ENCODE results near the gene SCAPER.
"Not testable (repeated sequence)": the region's sequence is repeated elsewhere in the genome, so short reads cannot be mapped to it uniquely, and the experiment has no call there.

The SCAPER gene

DNA sequence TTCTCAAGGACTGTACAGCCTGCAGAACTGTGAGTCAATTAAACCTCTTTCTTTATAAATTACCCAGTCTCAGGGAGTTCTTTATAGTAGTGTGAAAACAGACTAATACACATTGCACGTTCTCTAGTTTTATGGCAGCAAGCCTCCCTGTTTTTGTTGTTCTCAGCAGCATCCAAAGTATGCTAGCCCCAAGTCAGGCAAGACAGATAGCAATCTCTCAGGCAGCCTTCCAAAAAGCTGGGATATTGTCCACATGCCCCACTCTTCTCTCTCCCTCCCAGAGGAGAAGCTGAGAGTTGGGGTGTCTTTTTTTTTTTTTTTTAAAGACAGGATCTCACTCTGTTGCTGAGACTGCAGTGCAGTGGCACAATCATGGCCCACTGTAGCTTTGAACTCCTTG is 438.0 kb downstream of the SCAPER start:
- DNase-seq: no peak

GRCh38 chr15:76465728-76466127 is 439.4 kb downstream of the SCAPER start:
- no peak for DNase-seq

DNA sequence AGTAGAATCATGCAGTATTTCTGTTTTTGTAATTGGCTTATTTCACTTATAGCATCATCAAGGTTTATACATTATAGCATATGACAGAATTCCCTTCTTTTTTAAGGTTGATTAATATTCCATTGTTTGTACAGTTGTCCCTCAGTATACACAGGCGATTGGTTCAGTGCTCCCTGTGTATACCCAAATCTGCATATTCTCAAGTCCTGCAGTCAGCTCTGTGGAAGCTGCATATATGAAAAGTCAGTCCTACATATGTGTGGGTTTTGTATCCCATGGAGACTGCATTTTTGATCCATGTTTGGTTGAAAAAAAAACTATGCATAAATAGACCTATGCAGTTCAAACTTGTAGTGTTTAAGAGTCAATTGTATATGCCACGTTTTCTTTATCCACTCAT is 440.9 kb downstream of the SCAPER start:
- no peak for DNase-seq

DNA sequence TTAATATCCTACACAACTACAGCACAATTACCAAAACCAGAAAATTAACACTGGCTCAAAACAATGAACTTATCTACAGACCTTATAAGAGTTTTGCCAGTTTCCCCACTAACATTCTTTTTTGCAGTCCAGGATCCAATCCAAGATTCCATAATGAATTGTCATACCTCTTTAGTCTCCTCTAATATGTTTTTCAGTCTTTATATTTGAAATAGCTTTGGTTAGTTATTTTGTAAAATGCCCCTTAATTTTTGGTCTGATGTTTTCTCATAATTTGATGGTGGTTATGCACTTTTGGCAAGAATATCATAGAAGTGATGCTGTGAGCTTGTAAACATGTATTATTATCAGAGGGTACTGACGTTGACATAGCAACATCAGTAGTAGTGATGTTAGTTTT is 444.3 kb downstream of the SCAPER start:
- no peak for DNase-seq

DNA sequence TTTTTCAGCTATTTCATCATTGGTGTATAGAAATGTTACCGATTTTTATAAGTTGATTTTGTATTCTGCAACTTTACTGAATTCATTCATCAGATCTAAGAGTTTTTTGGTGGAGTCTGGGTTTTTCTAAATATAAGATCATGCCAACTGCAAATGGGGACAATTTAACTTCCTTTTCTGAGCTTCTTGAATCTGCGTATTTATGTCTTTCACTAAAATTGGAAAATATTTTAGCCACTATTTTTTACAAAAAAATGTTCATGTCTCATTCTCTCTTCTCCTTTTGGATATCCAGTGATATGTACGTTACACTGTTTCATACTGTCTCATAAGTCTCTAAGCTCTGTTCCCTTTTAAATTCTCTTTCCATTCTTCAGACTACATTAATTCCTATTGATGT is 444.8 kb downstream of the SCAPER start:
- no peak for DNase-seq

GRCh38 chr15:76451540-76451939 is 453.6 kb downstream of the SCAPER start:
- no peak for DNase-seq

DNA sequence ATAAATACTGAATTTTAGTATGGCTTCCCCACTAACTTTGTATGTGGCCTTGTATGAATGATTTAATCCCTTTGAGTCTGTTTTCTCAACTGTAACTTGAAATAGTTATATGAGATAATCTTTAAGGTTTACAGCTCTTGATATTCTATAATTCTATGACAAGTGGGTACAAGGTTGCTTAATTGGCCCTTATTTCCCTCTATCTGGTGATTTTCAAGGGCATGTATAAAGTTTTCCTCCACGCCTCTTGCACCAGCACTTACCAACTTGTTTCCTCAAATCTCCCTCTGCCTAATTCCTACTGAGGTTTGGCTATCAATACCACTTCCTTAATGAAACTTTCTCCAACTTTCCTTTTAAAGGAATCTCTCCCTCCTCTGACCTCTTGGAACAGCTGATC is 455.7 kb downstream of the SCAPER start:
- DNase-seq: no peak

DNA sequence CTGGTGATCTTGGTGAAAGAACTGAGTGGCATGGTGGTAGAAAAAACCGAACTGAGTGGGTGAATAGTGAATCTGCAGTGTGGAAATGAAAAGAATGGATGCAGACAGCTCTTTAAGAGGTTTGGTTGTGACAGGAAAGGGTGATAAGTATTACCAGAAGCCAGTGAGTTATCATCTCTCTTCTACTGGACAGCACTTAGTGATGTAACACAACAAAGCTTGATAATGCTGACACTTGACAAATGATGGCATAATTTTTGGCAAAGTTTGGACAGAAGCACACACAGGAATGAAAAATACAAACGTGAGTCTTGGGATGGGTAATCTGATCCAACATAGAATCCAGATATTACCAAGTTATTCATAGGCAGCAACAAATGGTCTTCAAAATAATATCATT is 456.4 kb downstream of the SCAPER start:
- DNase-seq: no peak

- DNase-seq: no peak
Observed at GRCh38 chr15:76447728-76448441, 457.3 kb downstream of the SCAPER start.

DNA sequence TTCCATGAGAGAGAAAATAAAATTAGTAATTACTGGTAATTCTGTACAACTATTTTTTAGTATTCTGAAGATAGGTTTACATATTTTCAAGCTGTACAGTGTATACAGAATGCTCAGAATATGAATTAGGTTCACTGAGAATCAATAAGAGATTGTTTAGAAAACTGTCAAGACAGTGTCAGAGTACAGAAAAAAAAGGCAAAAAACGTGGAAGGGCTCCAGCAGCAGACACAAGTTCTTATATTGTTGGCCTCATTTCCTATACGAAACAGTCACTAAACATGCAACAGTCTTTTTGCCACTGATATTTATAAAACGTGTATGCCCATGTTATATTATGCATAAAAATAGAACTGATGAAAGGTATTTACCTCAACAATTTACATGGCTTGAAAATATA is 464.7 kb downstream of the SCAPER start:
- no peak for DNase-seq

- DNase-seq: no peak
Observed at GRCh38 chr15:76439542-76439941, 465.6 kb downstream of the SCAPER start.

- DNase-seq: no peak
Observed at GRCh38 chr15:76433798-76434400, 471.2 kb downstream of the SCAPER start.

DNA sequence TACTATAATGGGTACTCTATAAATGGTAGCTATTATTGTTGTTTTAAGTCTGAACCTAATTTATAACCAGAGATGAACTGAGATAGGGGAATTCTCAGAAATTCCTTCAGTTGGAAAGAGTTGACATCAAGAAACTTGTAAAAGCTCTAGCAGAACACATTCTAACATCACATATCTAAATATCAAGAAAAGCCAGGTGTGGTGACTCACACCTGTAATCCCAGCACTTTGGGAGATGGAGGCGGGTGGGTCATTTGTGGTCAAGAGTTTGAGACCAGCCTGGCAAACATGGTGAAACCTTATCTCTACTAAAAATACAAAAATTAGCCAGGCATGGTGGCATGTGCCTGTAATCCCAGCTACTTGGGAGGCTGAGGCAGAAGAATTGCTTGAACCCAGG is 472.1 kb downstream of the SCAPER start:
- DNase-seq: not testable (repeated sequence)

DNA sequence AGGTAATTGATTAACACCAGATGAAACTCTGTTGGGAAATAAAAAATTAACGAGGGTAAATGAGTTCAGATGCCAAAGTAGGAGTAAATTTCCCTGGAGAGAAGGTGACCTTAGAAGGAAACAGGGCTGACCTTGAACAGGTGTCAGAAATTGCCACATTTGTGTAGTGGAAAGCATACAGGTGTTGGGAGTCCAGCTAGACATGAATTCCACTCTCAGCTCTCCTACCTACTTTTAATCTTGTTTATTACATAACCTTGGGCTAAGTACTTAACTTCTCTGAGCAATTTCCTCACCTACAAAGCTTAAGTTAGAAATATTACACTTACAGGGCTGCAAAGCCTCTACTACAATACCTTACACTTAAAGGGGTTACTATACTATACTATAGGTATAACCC is 472.5 kb downstream of the SCAPER start:
- DNase-seq: no peak

DNA sequence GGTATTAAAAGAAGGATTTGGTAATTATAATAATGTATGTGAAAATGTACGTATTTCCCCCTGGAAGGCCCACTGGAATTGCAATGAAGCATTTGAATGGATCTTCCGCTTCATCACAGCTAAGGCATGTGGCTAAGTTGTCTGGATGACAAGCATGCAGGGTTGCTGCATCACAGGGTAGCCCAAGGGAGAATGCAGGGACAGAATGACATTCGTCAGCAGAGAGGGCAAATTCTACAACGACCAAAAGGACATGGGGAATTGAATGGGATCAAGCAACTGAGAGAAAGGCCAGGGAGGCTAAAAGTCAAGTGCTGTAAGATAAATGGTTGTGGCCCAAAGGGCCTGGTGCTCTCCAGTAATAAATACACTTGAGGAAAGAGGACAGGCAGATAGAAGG is 473.2 kb downstream of the SCAPER start:
- DNase-seq: no peak

GRCh38 chr15:76430711-76431110 is 474.4 kb downstream of the SCAPER start:
- not testable (repeated sequence) for DNase-seq

GRCh38 chr15:76429661-76430060 is 475.5 kb downstream of the SCAPER start:
- no peak for DNase-seq

GRCh38 chr15:76426941-76427340 is 478.2 kb downstream of the SCAPER start:
- DNase-seq: no peak

DNA sequence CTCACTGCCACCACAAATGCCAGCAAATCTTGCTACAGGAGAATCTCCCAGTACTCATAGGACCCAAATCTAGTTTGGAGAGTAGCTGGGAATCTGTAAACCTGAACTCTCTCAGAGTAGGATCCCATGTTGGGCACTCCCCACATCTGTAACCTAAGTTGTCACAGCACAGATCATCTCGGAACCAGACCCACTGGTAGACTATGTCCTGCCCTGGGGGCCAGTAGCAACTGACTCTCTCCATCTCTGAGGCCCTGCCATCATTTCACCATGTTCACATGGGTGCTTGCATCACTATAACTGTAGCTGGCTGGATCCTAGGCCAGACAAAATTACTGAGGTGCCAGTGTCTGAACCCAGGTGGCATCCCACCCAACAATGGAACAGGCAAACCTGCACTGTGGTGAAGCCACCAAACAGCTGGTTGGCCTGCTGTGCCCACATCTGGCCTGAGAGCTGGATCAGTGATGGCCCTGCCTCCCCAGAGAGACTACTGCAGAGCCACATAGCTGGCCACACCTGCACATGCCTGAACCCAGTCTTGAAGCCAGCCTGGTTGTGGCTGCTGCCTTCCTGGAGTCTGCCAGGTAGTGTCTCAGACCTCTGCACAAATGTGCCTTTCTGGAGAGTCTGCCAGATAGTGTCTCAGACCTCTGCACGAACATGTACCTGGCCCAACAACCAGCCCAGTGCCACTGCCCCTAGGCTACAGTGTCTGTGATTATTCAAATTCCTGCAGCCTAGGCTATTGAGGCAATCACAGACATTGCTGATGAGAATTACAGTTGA is 486.6 kb downstream of the SCAPER start:
- DNase-seq: no peak

GRCh38 chr15:76401285-76401684 is 503.9 kb downstream of the SCAPER start:
- no peak for DNase-seq

DNA sequence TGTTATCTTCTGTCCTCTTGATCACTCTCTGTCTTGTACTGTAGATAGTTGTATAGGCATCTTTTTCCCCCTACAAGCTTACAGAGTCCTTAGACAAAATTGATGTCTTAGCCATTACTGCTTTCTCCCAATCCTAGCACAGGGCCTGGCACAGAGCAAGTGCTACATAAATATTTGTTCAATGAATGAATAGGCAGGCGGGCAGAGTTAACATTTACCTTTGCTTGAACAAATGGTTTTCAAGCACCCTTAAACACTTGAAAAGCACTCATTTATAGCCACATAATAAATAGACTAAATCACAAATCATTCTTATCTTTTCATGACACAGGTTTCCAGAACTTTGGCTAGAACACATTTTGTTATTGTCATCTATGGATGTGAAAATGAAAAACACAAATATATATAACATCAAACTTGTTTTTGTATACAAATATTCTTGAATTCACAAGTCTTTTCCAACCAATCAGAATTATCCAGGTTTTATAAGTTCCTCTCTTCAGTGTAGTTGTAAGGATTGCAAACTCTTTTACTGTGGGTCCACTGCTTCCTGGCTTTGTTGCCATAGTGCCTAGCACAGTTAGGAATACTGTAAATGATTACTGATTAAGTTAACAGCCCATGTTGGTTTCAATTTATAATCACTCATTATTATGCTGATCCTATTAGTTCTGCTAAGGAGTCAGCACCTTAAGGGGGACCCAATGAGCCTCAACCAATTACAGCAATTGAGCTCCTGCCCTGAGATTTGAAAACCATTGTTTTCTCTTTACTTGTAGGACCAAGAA is 506.6 kb downstream of the SCAPER start:
- DNase-seq: no peak

DNA sequence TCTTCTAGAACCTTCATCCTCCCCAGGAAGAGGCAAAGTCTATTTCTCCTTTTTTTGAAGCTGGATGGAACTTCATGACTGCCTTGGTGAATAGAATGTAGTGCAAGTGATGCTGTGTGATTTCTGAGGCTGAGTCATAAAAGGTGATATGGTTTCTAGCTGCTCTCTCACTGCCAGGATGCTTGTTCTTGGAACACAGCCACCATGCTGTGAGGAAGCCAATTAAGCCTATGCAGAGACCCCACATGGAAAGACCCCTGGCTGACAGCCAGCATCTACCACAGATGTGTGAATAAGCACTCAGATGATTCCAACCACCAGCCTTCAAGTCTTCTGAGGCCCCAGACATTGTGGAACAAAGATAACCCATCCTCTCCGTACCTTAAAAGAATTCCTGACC is 511.5 kb downstream of the SCAPER start:
- DNase-seq: no peak

DNA sequence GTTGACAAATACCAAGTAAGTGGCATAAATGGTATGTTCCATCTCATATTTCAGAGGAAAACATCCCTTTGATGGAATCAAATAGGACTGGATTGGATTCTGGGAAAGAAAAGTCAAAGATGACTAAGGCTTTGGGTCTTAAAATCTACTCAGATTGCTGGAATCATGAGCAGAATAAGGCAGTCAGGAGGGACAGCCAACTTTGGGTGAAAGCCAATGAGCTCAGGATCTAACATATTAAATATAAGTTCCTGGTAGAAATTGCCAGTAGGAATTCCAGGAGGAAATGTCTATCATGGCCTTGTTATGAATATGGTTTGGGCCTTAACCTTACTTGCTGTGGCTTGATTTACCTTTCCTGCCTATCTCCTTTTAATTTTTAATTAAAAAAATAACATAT is 513.3 kb downstream of the SCAPER start:
- no peak for DNase-seq
